SK-N-MC (cell line): Measurements from ENCODE around the gene CSF2RB.

ENCODE experiments used
- EZH2 ChIP-seq: fragments of 200-600 bp; sonication (generic); IDR thresholded peaks from one replicate; pipeline ENCODE4 v1.6.1; 2017; ENCODE audit warnings: antibody characterized with exemption
- POLR2AphosphoS5 ChIP-seq: IDR thresholded peaks from 2 replicates; pipeline ENCODE4 v1.6.1; 2012; ENCODE audit warnings: mild to moderate bottlenecking, low read depth, low read length, borderline replicate concordance

DNA sequence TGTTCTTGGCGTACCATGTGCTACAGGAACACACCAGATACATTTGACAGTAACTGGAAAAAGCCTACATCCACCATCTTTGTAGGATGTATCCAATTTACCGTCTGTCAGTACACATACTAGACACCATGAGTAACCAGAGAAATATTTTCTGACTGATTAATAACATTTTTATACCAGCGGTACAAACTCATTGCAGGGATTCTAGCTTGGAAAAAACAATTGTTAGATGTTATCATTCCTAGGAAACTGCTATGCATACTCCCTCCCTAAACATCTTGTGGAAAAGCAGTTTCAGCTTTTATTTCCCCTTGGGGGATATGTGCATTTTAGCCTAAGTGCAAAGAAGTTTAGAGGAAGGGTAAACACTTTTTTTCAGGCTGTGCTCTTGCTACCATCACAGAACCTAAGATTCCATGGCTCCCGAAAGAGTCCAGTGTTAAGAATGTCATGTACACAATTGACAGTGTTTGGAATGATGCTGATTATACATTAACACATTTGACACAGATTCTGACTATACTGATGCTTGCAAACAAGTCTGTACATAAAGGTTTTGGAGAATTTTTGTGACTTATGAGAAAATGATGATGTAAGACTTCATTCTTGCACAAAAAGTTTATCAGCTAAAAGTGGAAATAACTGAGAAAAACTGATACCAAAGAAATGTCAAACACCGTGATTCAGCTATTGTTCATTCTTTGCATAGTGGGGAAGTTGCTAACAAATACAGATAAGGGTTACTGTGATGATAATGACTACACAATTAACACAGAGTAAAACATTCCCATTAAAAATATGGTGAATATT lies 28.9 kb upstream of the CSF2RB start:
- no peak for TF ChIP-seq POLR2AphosphoS5
- TF ChIP-seq EZH2 = no peak
